ENCODE data around the gene SFRP4.

DNA sequence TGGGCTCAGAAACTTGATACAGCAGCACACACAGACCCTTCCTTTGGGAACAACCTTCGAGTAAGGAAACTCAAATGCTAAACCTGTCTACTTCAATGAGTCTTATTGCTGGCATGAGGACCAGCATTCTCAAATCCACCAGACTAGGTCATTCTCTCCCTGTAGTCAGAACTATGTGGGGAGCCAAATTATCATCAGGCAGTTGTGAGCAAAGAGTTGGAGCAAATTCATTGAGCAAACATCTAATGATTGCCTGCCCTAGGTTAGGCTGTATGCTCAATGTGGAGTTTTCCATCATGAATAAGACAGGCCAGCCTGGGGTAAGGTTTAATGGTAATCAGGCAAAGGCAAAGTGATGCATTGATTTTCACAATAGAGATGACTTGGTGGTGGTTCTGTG is 7.4 kb upstream of the SFRP4 start:
- TF ChIP-seq, protein P1, sequence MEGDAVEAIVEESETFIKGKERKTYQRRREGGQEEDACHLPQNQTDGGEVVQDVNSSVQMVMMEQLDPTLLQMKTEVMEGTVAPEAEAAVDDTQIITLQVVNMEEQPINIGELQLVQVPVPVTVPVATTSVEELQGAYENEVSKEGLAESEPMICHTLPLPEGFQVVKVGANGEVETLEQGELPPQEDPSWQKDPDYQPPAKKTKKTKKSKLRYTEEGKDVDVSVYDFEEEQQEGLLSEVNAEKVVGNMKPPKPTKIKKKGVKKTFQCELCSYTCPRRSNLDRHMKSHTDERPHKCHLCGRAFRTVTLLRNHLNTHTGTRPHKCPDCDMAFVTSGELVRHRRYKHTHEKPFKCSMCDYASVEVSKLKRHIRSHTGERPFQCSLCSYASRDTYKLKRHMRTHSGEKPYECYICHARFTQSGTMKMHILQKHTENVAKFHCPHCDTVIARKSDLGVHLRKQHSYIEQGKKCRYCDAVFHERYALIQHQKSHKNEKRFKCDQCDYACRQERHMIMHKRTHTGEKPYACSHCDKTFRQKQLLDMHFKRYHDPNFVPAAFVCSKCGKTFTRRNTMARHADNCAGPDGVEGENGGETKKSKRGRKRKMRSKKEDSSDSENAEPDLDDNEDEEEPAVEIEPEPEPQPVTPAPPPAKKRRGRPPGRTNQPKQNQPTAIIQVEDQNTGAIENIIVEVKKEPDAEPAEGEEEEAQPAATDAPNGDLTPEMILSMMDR (IDR thresholded peaks at IDR 0.05) = no peak
- no peak for TF ChIP-seq ZFX (IDR thresholded peaks at IDR 0.05; ENCODE audit: borderline replicate concordance)
